Stimulated activated CD4-positive, alpha-beta T cell treated with anti-CD3 and anti-CD28 coated beads, Interleukin-15, amount 100 ng/mL, for 48 hours (primary cell): ENCODE data around the gene NSA2.

Experiments used
- DNase-seq, 2 donors: peaks; one replicate each; pipeline ENCODE4 v3.0.0-alpha.2; 2020; ENCODE audit warnings: low read depth in 2 of 2

The NSA2 gene

DNA sequence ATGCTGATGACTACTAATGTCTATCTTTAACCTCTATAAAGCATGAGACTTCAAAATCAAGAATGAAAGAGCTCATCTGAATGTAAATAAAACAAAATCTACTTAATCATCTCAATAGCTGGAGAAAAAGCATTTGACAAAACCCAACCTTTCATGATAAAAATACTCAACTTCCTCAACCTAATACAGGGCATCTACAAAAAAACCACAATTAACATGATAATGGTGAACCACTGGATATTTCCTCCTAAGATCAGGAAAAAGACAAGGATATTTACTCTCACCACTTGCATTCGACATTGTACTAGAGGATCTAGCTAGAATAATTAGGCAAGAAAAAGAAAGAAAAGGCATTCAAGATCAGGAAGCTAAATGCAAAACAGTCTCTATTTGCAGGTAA is 49.8 kb downstream of the NSA2 start:
- no peak for DNase-seq

GRCh38 chr5:74822288-74822687 is 55.2 kb downstream of the NSA2 start:
- no peak for DNase-seq

DNA sequence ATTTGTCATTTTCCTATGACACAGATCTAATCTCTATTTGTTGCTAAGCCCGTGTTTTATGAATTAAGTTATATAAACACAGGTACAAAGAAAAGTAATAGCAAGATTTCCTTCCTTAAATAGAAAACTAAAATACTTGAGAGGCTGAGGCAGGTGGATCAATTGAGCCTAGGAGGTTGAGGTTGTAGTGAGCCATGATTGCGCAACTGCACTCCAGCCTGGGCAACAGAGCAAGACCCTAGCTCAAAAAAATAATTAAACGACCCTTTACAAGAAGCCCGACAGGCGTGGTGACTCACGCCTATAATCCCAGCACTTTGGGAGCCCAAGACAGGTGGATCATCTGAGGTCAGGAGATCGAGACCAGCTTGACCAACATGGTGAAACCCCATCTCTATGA is 62.4 kb downstream of the NSA2 start:
- DNase-seq = no peak
